HCT116 (cell line): ENCODE measurements around the gene AIF1. TPM values are rescaled to one million over a fixed set of nuclear protein-coding genes. Genes with fewer than 3 reads are reported as not detected.

Experiments
- ATAC-seq: fragments of 200-7000 bp; cut with Tn5 transposase; 2 replicates; pipeline ENCODE4 v1.9.1; 2020; ENCODE audit warnings: mild to moderate bottlenecking, moderate library complexity
- BruUV-seq: library from RNA; stranded (reverse); fragments of 400-500 nt; replicated peaks from 2 replicates; lab custom pipeline; 2021; lab: Mats Ljungman, UMichigan
- CTCF ChIA-PET: fragments of 300-600 bp; sonication (Branson Sonifier 250); formaldehyde crosslinking; loops from one replicate; lab custom pipeline; 2021; ENCODE audit warnings: antibody characterized with exemption; lab: Charles Lee
- POLR2A ChIA-PET: fragments of 300-600, 350-600 bp; sonication (Branson Sonifier 250); formaldehyde crosslinking; loops from one replicate; lab custom pipeline; 2021; ENCODE audit warnings: antibody characterized with exemption; lab: Charles Lee
- RAD21 ChIA-PET, 2 experiments: fragments of 300-600 bp; sonication (Branson Sonifier 250); formaldehyde crosslinking; loops; one replicate each; lab custom pipeline; 2023; ENCODE audit warnings: low total read pairs in 2 of 2; ENCODE audit not compliant: uncharacterized antibody in 2 of 2, unreplicated experiment in 2 of 2, low non-redundant PET in 1 of 2; lab: Charles Lee
- DNase-seq: peaks from one replicate; pipeline ENCODE4 v3.0.0-alpha.2; 2010; ENCODE audit warnings: low read depth, low spot score
- H2AFZ ChIP-seq: fragments of 200-600 bp; shearing (Covaris generic), sonication (generic); 2 replicates; pipeline ENCODE4 v1.6.1; 2017; ENCODE audit warnings: low read depth, mixed run types, mixed read lengths, antibody characterized with exemption, low read length; ENCODE audit not compliant: poor library complexity, severe bottlenecking
- H3K27ac ChIP-seq: 2 replicates; pipeline ENCODE4 v1.5.1; 2012; ENCODE audit warnings: low read depth, low read length
- H3K27me3 ChIP-seq: fragments of 200-600 bp; sonication (generic); 2 replicates; pipeline ENCODE4 v1.6.1; 2016; ENCODE audit warnings: mixed run types, low read length, mixed read lengths; ENCODE audit not compliant: insufficient read depth
- H3K36me3 ChIP-seq, 2 experiments: fragments of 200-500 bp in 1 of 2; fragments of 200-600 bp in 1 of 2; sonication (Bioruptor generic) in 1 of 2; sonication (generic) in 1 of 2; 2 replicates each; pipeline versions ENCODE4 v1.5.1 to v1.6.1; 2014 to 2016; ENCODE audit warnings: low read length in 2 of 2, inconsistent platforms in 1 of 2, mixed read lengths in 1 of 2, mixed run types in 1 of 2; ENCODE audit not compliant: insufficient read depth in 2 of 2, control insufficient read depth in 1 of 2
- H3K4me1 ChIP-seq, 2 experiments: fragments of 200-600 bp in 1 of 2; sonication (generic) in 1 of 2; 2 replicates each; pipeline versions ENCODE4 v1.5.1 to v1.6.1; 2012 to 2017; ENCODE audit warnings: low read length in 2 of 2, inconsistent platforms in 1 of 2, mild to moderate bottlenecking in 1 of 2, mixed read lengths in 1 of 2, mixed run types in 1 of 2, moderate library complexity in 1 of 2; ENCODE audit not compliant: insufficient read depth in 2 of 2, control insufficient read depth in 1 of 2
- H3K4me2 ChIP-seq: fragments of 200-600 bp; sonication (generic); 2 replicates; pipeline ENCODE4 v1.6.1; 2017; ENCODE audit warnings: mixed run types, low read length, mixed read lengths
- H3K4me3 ChIP-seq, 2 experiments: fragments of 200-600 bp in 1 of 2; sonication (generic) in 1 of 2; replicated peaks in 1 of 2; 2 replicates each; pipeline ENCODE4 v1.5.1; 2011 to 2016; ENCODE audit warnings: low read length in 2 of 2, control low read depth in 1 of 2, low read depth in 1 of 2, mild to moderate bottlenecking in 1 of 2, mixed read lengths in 1 of 2, mixed run types in 1 of 2
- H3K79me2 ChIP-seq: fragments of 200-600 bp; sonication (generic); 2 replicates; pipeline ENCODE4 v1.6.1; 2017; ENCODE audit warnings: mild to moderate bottlenecking, mixed run types, low read length, moderate library complexity, mixed read lengths; ENCODE audit not compliant: insufficient read depth
- H3K9ac ChIP-seq: fragments of 200-600 bp; sonication (generic); 2 replicates; pipeline ENCODE4 v1.6.1; 2016; ENCODE audit warnings: low read length, mixed read lengths
- H3K9me2 ChIP-seq: fragments of 200-600 bp; sonication (generic), shearing (Covaris generic); 2 replicates; pipeline ENCODE4 v1.6.1; 2017; ENCODE audit warnings: mixed run types, mild to moderate bottlenecking, moderate library complexity; ENCODE audit not compliant: insufficient read depth
- H3K9me3 ChIP-seq, 2 experiments: fragments of 200-500 bp in 1 of 2; fragments of 200-600 bp in 1 of 2; sonication (Bioruptor generic) in 1 of 2; sonication (generic) in 1 of 2; 2 replicates each; pipeline ENCODE4 v1.6.1; 2014 to 2017; ENCODE audit warnings: low read length in 2 of 2, mixed read lengths in 2 of 2, inconsistent platforms in 1 of 2, low read depth in 1 of 2, mild to moderate bottlenecking in 1 of 2, mixed run types in 1 of 2, moderate library complexity in 1 of 2; ENCODE audit not compliant: control insufficient read depth in 1 of 2, insufficient read depth in 1 of 2
- H4K20me1 ChIP-seq: fragments of 200-600 bp; sonication (generic), shearing (Covaris generic); 2 replicates; pipeline ENCODE4 v1.6.1; 2017; ENCODE audit warnings: mixed run types, mild to moderate bottlenecking, moderate library complexity; ENCODE audit not compliant: insufficient read depth
- EZH2 ChIP-seq: fragments of 200-600 bp; sonication (generic); IDR thresholded peaks from 2 replicates; pipeline ENCODE4 v1.6.1; 2017; ENCODE audit warnings: antibody characterized with exemption, mixed run types
- EZH2phosphoT487 ChIP-seq: fragments of 200-600 bp; IDR thresholded peaks from 2 replicates; pipeline ENCODE4 v1.6.1; 2018; ENCODE audit warnings: antibody characterized with exemption, borderline replicate concordance
- JUND ChIP-seq: IDR thresholded peaks from 2 replicates; pipeline ENCODE4 v1.6.1; 2012
- POLR2A ChIP-seq: IDR thresholded peaks from 2 replicates; pipeline ENCODE4 v1.7.0; 2011; ENCODE audit warnings: borderline replicate concordance; ENCODE audit not compliant: insufficient read depth, insufficient read length; ENCODE audit errors: extremely low read depth
- POLR2AphosphoS5 ChIP-seq: IDR thresholded peaks from 2 replicates; pipeline ENCODE4 v1.6.1; 2011; ENCODE audit warnings: mild to moderate bottlenecking, low read depth, low read length, moderate library complexity
- RAD21 ChIP-seq: IDR thresholded peaks from 2 replicates; pipeline ENCODE4 v1.6.1; 2012; ENCODE audit warnings: low read depth, mild to moderate bottlenecking
- SRF ChIP-seq: IDR thresholded peaks from 2 replicates; pipeline ENCODE4 v1.6.1; 2012; ENCODE audit warnings: low read depth
- TCF7L2 ChIP-seq: IDR thresholded peaks from 2 replicates; pipeline ENCODE4 v1.7.0; 2011; ENCODE audit warnings: borderline replicate concordance, inconsistent platforms; ENCODE audit not compliant: insufficient read depth, insufficient read length; ENCODE audit errors: extremely low read depth
- ZFX ChIP-seq: fragments of 450-650 bp; IDR thresholded peaks from 2 replicates; pipeline ENCODE4 v1.6.1; 2017
- ZNF274 ChIP-seq: fragments of 200-500 bp; sonication (Bioruptor generic); IDR thresholded peaks from 2 replicates; pipeline ENCODE4 v1.6.1; 2014; ENCODE audit warnings: mild to moderate bottlenecking, low read depth, low read length, inconsistent platforms
- intact Hi-C: fragments of 100-400 bp; cut with micrococcal nuclease; formaldehyde crosslinking; loops from 2 replicates; pipeline ENCODE4 v1.10.0; 2022
- total RNA-seq: library from RNA; stranded (reverse); gene quantifications from one replicate; pipeline ENCODE4 v1.2.1, GENCODE V29; 2021; ENCODE audit not compliant: unreplicated experiment
- TF ChIP-seq, protein P1 (sequence below): IDR thresholded peaks from 2 replicates; pipeline ENCODE4 v1.6.1; 2011; ENCODE audit warnings: mild to moderate bottlenecking, low read length, moderate library complexity; ENCODE audit not compliant: insufficient replicate concordance; ENCODE audit errors: extremely low read depth
- TF ChIP-seq, protein P2 (sequence below), 3 experiments: fragments of 200-600 bp in 1 of 3; sonication (generic) in 1 of 3; IDR thresholded peaks in 2 of 3; conservative IDR thresholded peaks in 1 of 3; 2 replicates each; pipeline ENCODE4 v1.5.1; 2012 to 2017; ENCODE audit warnings: low read depth in 2 of 3, low read length in 2 of 3, antibody characterized with exemption in 1 of 3, borderline replicate concordance in 1 of 3, control low read depth in 1 of 3, mild to moderate bottlenecking in 1 of 3, mixed read lengths in 1 of 3, mixed run types in 1 of 3, moderate library complexity in 1 of 3; ENCODE audit not compliant: insufficient read depth in 1 of 3

The AIF1 gene
- total RNA-seq, 1 experiment from 2014 or later: not detected

DNA sequence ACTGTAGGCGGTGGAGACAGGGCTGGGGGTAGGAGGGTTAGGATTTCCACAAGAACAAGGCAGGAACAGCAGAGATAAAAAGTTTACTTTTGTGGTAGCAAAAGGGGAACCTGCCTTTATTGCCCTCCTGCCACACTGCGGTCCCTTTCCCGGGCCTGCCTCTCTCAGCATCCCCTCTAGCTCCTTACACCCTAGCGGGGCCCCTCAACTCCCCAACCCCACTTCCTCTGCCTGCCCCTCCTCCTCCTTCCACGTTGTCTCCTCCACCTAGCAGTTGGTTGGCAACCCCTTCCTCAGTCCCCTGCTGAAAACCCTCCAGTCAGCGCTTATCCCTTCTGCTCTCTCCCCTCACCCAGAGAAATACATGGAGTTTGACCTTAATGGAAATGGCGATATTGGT, 714 bp downstream of the AIF1 start:
- intact Hi-C loops: no loop called here
- no peak overlapping the region for H3K4me3 ChIP-seq
- H3K36me3 ChIP-seq: no peaks in the 10 kb centered on the region
- no peak overlapping the region for H3K9ac ChIP-seq
- no peaks in the 10 kb centered on the region for H3K27me3 ChIP-seq
- ChIA-PET CTCF (interaction anchor here (1.4 kb wide), 1 partner anchor 17 kb away, joined by 5 read pairs; no protein-coding TSS in a partner anchor), POLR2A (no interaction called here), RAD21 (no interaction called here)
- H3K79me2 ChIP-seq: no peaks in the 10 kb centered on the region; the same call in 1 of the 2 replicates
- TF ChIP-seq POLR2AphosphoS5: no peak
- TF ChIP-seq EZH2: no peak
- TF ChIP-seq EZH2phosphoT487: no peak
- no peak for TF ChIP-seq TCF7L2
- TF ChIP-seq, protein P1, sequence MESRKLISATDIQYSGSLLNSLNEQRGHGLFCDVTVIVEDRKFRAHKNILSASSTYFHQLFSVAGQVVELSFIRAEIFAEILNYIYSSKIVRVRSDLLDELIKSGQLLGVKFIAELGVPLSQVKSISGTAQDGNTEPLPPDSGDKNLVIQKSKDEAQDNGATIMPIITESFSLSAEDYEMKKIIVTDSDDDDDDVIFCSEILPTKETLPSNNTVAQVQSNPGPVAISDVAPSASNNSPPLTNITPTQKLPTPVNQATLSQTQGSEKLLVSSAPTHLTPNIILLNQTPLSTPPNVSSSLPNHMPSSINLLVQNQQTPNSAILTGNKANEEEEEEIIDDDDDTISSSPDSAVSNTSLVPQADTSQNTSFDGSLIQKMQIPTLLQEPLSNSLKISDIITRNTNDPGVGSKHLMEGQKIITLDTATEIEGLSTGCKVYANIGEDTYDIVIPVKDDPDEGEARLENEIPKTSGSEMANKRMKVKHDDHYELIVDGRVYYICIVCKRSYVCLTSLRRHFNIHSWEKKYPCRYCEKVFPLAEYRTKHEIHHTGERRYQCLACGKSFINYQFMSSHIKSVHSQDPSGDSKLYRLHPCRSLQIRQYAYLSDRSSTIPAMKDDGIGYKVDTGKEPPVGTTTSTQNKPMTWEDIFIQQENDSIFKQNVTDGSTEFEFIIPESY: no peak
- TF ChIP-seq POLR2A: no peak
- TF ChIP-seq ZNF274: no peak
- TF ChIP-seq, protein P2, sequence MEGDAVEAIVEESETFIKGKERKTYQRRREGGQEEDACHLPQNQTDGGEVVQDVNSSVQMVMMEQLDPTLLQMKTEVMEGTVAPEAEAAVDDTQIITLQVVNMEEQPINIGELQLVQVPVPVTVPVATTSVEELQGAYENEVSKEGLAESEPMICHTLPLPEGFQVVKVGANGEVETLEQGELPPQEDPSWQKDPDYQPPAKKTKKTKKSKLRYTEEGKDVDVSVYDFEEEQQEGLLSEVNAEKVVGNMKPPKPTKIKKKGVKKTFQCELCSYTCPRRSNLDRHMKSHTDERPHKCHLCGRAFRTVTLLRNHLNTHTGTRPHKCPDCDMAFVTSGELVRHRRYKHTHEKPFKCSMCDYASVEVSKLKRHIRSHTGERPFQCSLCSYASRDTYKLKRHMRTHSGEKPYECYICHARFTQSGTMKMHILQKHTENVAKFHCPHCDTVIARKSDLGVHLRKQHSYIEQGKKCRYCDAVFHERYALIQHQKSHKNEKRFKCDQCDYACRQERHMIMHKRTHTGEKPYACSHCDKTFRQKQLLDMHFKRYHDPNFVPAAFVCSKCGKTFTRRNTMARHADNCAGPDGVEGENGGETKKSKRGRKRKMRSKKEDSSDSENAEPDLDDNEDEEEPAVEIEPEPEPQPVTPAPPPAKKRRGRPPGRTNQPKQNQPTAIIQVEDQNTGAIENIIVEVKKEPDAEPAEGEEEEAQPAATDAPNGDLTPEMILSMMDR (IDR thresholded peaks at IDR 0.05 in 2 of 3, conservative IDR thresholded peaks at IDR 0.05 in 1 of 3; ENCODE audit: borderline replicate concordance in 1 of 3, insufficient read depth in 1 of 3, low read depth in 2 of 3, low read length in 2 of 3): no peak
- no peak for TF ChIP-seq JUND
- TF ChIP-seq SRF: no peak
- TF ChIP-seq RAD21: no peak
- no peak for TF ChIP-seq ZFX
- no peak overlapping the region for H2AFZ ChIP-seq
- H3K9me2 ChIP-seq: no peaks in the 10 kb centered on the region
- ATAC-seq (no peak), DNase-seq (no peak)
- no peak overlapping the region for H3K4me2 ChIP-seq
- BruUV-seq: no TSS peak
- no peaks in the 10 kb centered on the region for H3K9me3 ChIP-seq
- H4K20me1 ChIP-seq: no peaks in the 10 kb centered on the region
- no peak overlapping the region for H3K27ac ChIP-seq
- H3K4me1 ChIP-seq: peaks cover 0 to 6% of the 10 kb centered on the region in 2 experiments; a peak in 3 of 4 replicates
